PC-3 (cell line): ENCODE data around the gene ADAM12. TPM values are rescaled to one million over a fixed set of nuclear protein-coding genes. Genes with fewer than 3 reads are reported as not detected.

Experiments
- ATAC-seq: fragments of 200-7000 bp; cut with Tn5 transposase; 2 replicates; pipeline ENCODE4 v1.9.1; 2020; ENCODE audit warnings: mild to moderate bottlenecking, moderate library complexity
- BruUV-seq: library from RNA; stranded (reverse); fragments of 400-500 nt; replicated peaks from 2 replicates; lab custom pipeline; 2021; lab: Mats Ljungman, UMichigan
- CTCF ChIA-PET: fragments of 300-600 bp; sonication (Branson Sonifier 250); formaldehyde crosslinking; loops from one replicate; lab custom pipeline; 2022; ENCODE audit warnings: antibody characterized with exemption; lab: Charles Lee
- POLR2A ChIA-PET: fragments of 300-600 bp; sonication (Branson Sonifier 250); formaldehyde crosslinking; loops from one replicate; lab custom pipeline; 2022; ENCODE audit warnings: antibody characterized with exemption; ENCODE audit not compliant: unreplicated experiment; lab: Charles Lee
- DNase-seq: peaks from one replicate; pipeline ENCODE4 v3.0.0-alpha.2; 2015
- H2AFZ ChIP-seq: fragments of 300-600 bp; sonication (generic); 2 replicates; pipeline ENCODE4 v1.6.0; 2016; ENCODE audit warnings: antibody characterized with exemption, low read length
- H3F3A ChIP-seq: fragments of 300-600 bp; sonication (generic); one replicate; pipeline ENCODE4 v1.6.0; 2017; ENCODE audit warnings: antibody characterized with exemption, low read length, control low read depth, mild to moderate bottlenecking; ENCODE audit not compliant: unreplicated experiment
- H3K27ac ChIP-seq: fragments of 300-600 bp; sonication (generic); 2 replicates; pipeline ENCODE4 v1.5.1; 2016; ENCODE audit warnings: mild to moderate bottlenecking, low read length
- H3K27me3 ChIP-seq: fragments of 300-600 bp; sonication (generic); 2 replicates; pipeline ENCODE4 v1.6.1; 2016; ENCODE audit warnings: low read length, mixed read lengths
- H3K36me3 ChIP-seq: fragments of 300-600 bp; sonication (generic); 2 replicates; pipeline ENCODE4 v1.6.1; 2016; ENCODE audit warnings: low read depth, mixed run types, low read length, mixed read lengths
- H3K4me1 ChIP-seq: fragments of 300-600 bp; sonication (generic); 2 replicates; pipeline ENCODE4 v1.5.1; 2016; ENCODE audit warnings: low read length; ENCODE audit not compliant: insufficient read depth
- H3K4me2 ChIP-seq: fragments of 300-600 bp; sonication (generic); 2 replicates; pipeline ENCODE4 v1.6.0; 2016; ENCODE audit warnings: low read length
- H3K4me3 ChIP-seq: fragments of 300-600 bp; sonication (generic); 2 replicates; pipeline ENCODE4 v1.5.1; 2016; ENCODE audit warnings: mild to moderate bottlenecking, low read length, mixed read lengths
- H3K79me2 ChIP-seq: fragments of 300-600 bp; sonication (generic); 2 replicates; pipeline ENCODE4 v1.6.1; 2017; ENCODE audit warnings: low read length, mixed read lengths
- H3K9ac ChIP-seq: fragments of 300-600 bp; sonication (generic); 2 replicates; pipeline ENCODE4 v1.6.0; 2016; ENCODE audit warnings: mild to moderate bottlenecking, low read length
- H3K9me2 ChIP-seq: fragments of 300-600 bp; sonication (generic); replicated peaks from 2 replicates; pipeline ENCODE4 v1.6.1; 2016; ENCODE audit warnings: mixed run types, low read length, mixed read lengths
- H3K9me3 ChIP-seq: fragments of 300-600 bp; sonication (generic); 2 replicates; pipeline ENCODE4 v1.6.1; 2016; ENCODE audit warnings: low read length, mixed read lengths
- H4K20me1 ChIP-seq: fragments of 300-600 bp; sonication (generic); 2 replicates; pipeline ENCODE4 v1.6.1; 2016; ENCODE audit warnings: low read length, mixed read lengths
- CTCF ChIP-seq: fragments of 300-600 bp; sonication (generic); conservative IDR thresholded peaks from 2 replicates; pipeline ENCODE4 v1.5.1; 2017; ENCODE audit warnings: antibody characterized with exemption, low read depth, mild to moderate bottlenecking, low read length
- EZH2 ChIP-seq: fragments of 300-600 bp; sonication (generic); IDR thresholded peaks from one replicate; pipeline ENCODE4 v1.6.1; 2017; ENCODE audit warnings: antibody characterized with exemption, mild to moderate bottlenecking, low read length; ENCODE audit not compliant: unreplicated experiment
- EZH2phosphoT487 ChIP-seq: fragments of 300-600 bp; sonication (generic); IDR thresholded peaks from 2 replicates; pipeline ENCODE4 v1.6.1; 2018; ENCODE audit warnings: mild to moderate bottlenecking, antibody characterized with exemption, low read length, borderline replicate concordance
- intact Hi-C: fragments of 100-400 bp; cut with micrococcal nuclease; formaldehyde crosslinking; loops from 2 replicates; pipeline ENCODE4 v1.9.0; 2023
- total RNA-seq: library from RNA; depleted of rRNA; stranded (reverse); fragments of >200 nt; gene quantifications from 2 replicates; pipeline ENCODE4 v1.2.3, GENCODE V29; 2014

Gene ADAM12
- total RNA-seq, 1 experiment from 2014 or later = 3.4 TPM

- TF ChIP-seq CTCF = no peak
- no peak for TF ChIP-seq EZH2
- no peak for TF ChIP-seq EZH2phosphoT487
- H3K27ac ChIP-seq = no peak overlapping the region
- no peaks in the 10 kb centered on the region for H3K9me2 ChIP-seq
- no peaks in the 10 kb centered on the region for H4K20me1 ChIP-seq
- DNase-seq (peak; percentile 12), ATAC-seq (no peak)
- no peaks in the 10 kb centered on the region for H3F3A ChIP-seq
- H3K27me3 ChIP-seq = no peaks in the 10 kb centered on the region
- H3K79me2 ChIP-seq = no peaks in the 10 kb centered on the region
- H3K4me3 ChIP-seq = no peak overlapping the region
- peaks cover 10% of the 10 kb centered on the region for H3K4me1 ChIP-seq
- no peak overlapping the region for H3K9ac ChIP-seq
- intact Hi-C loops = no loop called here
- CTCF ChIA-PET = no interaction called here
- no peak overlapping the region for H3K4me2 ChIP-seq
- H3K36me3 ChIP-seq = no peaks in the 10 kb centered on the region; the same call in 1 of the 2 replicates
- no peaks in the 10 kb centered on the region for H3K9me3 ChIP-seq
- no TSS peak for BruUV-seq
- POLR2A ChIA-PET = no interaction called here
- no peak overlapping the region for H2AFZ ChIP-seq
These were observed 37.3 kb upstream of the ADAM12 start for GRCh38 chr10:126425489-126426065.

- Histone ChIP-seq H3K4me2 (no peak overlapping the region), H4K20me1 (no peaks in the 10 kb centered on the region), H3K27me3 (no peaks in the 10 kb centered on the region), H3K36me3 (no peaks in the 10 kb centered on the region; the same call in 1 of the 2 replicates), H3K9me2 (no peaks in the 10 kb centered on the region), H2AFZ (no peak overlapping the region), H3K4me1 (peaks cover 10% of the 10 kb centered on the region), H3F3A (no peaks in the 10 kb centered on the region), H3K9me3 (no peaks in the 10 kb centered on the region), H3K79me2 (no peaks in the 10 kb centered on the region), H3K4me3 (no peak overlapping the region), H3K9ac (no peak overlapping the region), H3K27ac (no peak overlapping the region)
- ATAC-seq (no peak), DNase-seq (no peak)
- TF ChIP-seq EZH2phosphoT487 (no peak), EZH2 (no peak), CTCF (no peak)
- ChIA-PET POLR2A (no interaction called here), CTCF (no interaction called here)
- intact Hi-C loops = no loop called here
- no TSS peak for BruUV-seq
These were observed 36.8 kb upstream of the ADAM12 start for GRCh38 chr10:126425032-126425431.

GRCh38 chr10:126423732-126424491 is 35.6 kb upstream of the ADAM12 start:
- ATAC-seq = no peak
- Histone ChIP-seq H3K9ac (no peak overlapping the region), H3K9me2 (no peaks in the 10 kb centered on the region), H3K4me1 (peaks cover 10% of the 10 kb centered on the region), H3K79me2 (no peaks in the 10 kb centered on the region), H3K27ac (no peak overlapping the region), H3F3A (no peaks in the 10 kb centered on the region), H3K4me3 (no peak overlapping the region), H3K36me3 (no peaks in the 10 kb centered on the region; the same call in 1 of the 2 replicates), H4K20me1 (no peaks in the 10 kb centered on the region), H3K27me3 (no peaks in the 10 kb centered on the region), H2AFZ (no peak overlapping the region), H3K4me2 (no peak overlapping the region), H3K9me3 (no peaks in the 10 kb centered on the region)
- POLR2A ChIA-PET = no interaction called here
- intact Hi-C loops = no loop called here
- no TSS peak for BruUV-seq
- CTCF ChIA-PET = no interaction called here
- no peak for DNase-seq
- TF ChIP-seq EZH2phosphoT487 = no peak
- TF ChIP-seq CTCF = no peak
- TF ChIP-seq EZH2 = no peak
